ENCODE measurements around the gene THRB. TPM values are rescaled to one million over a fixed set of nuclear protein-coding genes. Genes with fewer than 3 reads are reported as not detected.
"Not testable (repeated sequence)": the region's sequence is repeated elsewhere in the genome, so short reads cannot be mapped to it uniquely, and the experiment has no call there.

The THRB gene
- total RNA-seq, 1 experiment from 2014 or later = 5.8 TPM

DNA sequence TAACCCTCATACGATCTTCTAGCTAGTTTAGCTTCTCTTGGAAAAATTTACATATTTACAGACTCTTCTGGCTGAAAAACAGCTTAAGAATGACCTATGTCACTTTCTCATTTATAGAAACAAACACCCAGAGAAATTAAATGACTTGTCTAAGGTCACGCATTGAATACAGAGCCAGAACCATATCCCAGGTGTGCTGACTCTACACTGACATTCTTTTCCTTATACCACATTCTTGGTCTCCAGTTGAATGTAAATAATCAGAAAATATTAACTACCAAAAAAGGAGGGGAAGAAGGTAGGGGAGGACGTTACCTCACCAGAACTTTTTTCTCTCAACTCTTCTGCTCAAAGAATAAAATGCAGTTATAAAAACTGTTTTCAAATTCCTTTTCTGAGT lies 95.0 kb downstream of the THRB start:
- CTCF ChIA-PET = no interaction called here
- H3K36me3 Mint-ChIP-seq = peaks cover 11% of the 10 kb centered on the region
- H3K27me3 Mint-ChIP-seq (ENCODE audit: low read depth) = peaks cover 35% of the 10 kb centered on the region
- no peak overlapping the region for H3K4me3 Mint-ChIP-seq
- no peak for DNase-seq (ENCODE audit: low spot score)
- peaks cover 28% of the 10 kb centered on the region for H3K4me1 Mint-ChIP-seq
- no peak for ATAC-seq
- H3K9me3 Mint-ChIP-seq = peaks cover 16% of the 10 kb centered on the region
- no peak overlapping the region for H3K27ac Mint-ChIP-seq
- POLR2A ChIA-PET = no interaction called here
- TF ChIP-seq OVOL2 (CRISPR knock-in tag; IDR thresholded peaks at IDR 0.05; ENCODE audit: borderline replicate concordance) (no peak), GTF2I (CRISPR knock-in tag; conservative IDR thresholded peaks at IDR 0.05) (no peak), ZBTB21 (CRISPR knock-in tag; IDR thresholded peaks at IDR 0.05; ENCODE audit: borderline replicate concordance) (no peak), FOXJ3 (CRISPR knock-in tag; IDR thresholded peaks at IDR 0.05; ENCODE audit: borderline replicate concordance) (no peak), EMX1 (CRISPR knock-in tag; IDR thresholded peaks at IDR 0.05) (no peak), ZNF416 (CRISPR knock-in tag; IDR thresholded peaks at IDR 0.05) (no peak), RORB (CRISPR knock-in tag; IDR thresholded peaks at IDR 0.05) (no peak), NR1H2 (CRISPR knock-in tag; IDR thresholded peaks at IDR 0.05) (no peak), CBFB (CRISPR knock-in tag; IDR thresholded peaks at IDR 0.05; ENCODE audit: low read depth) (no peak), ATF1 (CRISPR knock-in tag; IDR thresholded peaks at IDR 0.05) (no peak), HMGA2 (CRISPR knock-in tag; IDR thresholded peaks at IDR 0.05) (no peak), NFYB (CRISPR knock-in tag; conservative IDR thresholded peaks at IDR 0.05; ENCODE audit: low read depth) (no peak)
- TF ChIP-seq, protein P1, sequence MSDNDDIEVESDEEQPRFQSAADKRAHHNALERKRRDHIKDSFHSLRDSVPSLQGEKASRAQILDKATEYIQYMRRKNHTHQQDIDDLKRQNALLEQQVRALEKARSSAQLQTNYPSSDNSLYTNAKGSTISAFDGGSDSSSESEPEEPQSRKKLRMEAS (CRISPR knock-in tag; IDR thresholded peaks at IDR 0.05) = no peak
- TF ChIP-seq, protein P2, sequence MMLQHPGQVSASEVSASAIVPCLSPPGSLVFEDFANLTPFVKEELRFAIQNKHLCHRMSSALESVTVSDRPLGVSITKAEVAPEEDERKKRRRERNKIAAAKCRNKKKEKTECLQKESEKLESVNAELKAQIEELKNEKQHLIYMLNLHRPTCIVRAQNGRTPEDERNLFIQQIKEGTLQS (CRISPR knock-in tag; conservative IDR thresholded peaks at IDR 0.05) = no peak
- TF ChIP-seq, protein P3, sequence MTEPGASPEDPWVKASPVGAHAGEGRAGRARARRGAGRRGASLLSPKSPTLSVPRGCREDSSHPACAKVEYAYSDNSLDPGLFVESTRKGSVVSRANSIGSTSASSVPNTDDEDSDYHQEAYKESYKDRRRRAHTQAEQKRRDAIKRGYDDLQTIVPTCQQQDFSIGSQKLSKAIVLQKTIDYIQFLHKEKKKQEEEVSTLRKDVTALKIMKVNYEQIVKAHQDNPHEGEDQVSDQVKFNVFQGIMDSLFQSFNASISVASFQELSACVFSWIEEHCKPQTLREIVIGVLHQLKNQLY (CRISPR knock-in tag; IDR thresholded peaks at IDR 0.05) = no peak
- TF ChIP-seq, protein P4, sequence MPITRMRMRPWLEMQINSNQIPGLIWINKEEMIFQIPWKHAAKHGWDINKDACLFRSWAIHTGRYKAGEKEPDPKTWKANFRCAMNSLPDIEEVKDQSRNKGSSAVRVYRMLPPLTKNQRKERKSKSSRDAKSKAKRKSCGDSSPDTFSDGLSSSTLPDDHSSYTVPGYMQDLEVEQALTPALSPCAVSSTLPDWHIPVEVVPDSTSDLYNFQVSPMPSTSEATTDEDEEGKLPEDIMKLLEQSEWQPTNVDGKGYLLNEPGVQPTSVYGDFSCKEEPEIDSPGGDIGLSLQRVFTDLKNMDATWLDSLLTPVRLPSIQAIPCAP (CRISPR knock-in tag; IDR thresholded peaks at IDR 0.05) = no peak
- TF ChIP-seq, protein P5, sequence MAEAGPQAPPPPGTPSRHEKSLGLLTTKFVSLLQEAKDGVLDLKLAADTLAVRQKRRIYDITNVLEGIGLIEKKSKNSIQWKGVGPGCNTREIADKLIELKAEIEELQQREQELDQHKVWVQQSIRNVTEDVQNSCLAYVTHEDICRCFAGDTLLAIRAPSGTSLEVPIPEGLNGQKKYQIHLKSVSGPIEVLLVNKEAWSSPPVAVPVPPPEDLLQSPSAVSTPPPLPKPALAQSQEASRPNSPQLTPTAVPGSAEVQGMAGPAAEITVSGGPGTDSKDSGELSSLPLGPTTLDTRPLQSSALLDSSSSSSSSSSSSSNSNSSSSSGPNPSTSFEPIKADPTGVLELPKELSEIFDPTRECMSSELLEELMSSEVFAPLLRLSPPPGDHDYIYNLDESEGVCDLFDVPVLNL (CRISPR knock-in tag; IDR thresholded peaks at IDR 0.05; ENCODE audit: borderline replicate concordance, low read depth) = no peak
- TF ChIP-seq, protein P6, sequence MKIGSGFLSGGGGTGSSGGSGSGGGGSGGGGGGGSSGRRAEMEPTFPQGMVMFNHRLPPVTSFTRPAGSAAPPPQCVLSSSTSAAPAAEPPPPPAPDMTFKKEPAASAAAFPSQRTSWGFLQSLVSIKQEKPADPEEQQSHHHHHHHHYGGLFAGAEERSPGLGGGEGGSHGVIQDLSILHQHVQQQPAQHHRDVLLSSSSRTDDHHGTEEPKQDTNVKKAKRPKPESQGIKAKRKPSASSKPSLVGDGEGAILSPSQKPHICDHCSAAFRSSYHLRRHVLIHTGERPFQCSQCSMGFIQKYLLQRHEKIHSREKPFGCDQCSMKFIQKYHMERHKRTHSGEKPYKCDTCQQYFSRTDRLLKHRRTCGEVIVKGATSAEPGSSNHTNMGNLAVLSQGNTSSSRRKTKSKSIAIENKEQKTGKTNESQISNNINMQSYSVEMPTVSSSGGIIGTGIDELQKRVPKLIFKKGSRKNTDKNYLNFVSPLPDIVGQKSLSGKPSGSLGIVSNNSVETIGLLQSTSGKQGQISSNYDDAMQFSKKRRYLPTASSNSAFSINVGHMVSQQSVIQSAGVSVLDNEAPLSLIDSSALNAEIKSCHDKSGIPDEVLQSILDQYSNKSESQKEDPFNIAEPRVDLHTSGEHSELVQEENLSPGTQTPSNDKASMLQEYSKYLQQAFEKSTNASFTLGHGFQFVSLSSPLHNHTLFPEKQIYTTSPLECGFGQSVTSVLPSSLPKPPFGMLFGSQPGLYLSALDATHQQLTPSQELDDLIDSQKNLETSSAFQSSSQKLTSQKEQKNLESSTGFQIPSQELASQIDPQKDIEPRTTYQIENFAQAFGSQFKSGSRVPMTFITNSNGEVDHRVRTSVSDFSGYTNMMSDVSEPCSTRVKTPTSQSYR (CRISPR knock-in tag; IDR thresholded peaks at IDR 0.05) = no peak
- TF ChIP-seq, protein P7, sequence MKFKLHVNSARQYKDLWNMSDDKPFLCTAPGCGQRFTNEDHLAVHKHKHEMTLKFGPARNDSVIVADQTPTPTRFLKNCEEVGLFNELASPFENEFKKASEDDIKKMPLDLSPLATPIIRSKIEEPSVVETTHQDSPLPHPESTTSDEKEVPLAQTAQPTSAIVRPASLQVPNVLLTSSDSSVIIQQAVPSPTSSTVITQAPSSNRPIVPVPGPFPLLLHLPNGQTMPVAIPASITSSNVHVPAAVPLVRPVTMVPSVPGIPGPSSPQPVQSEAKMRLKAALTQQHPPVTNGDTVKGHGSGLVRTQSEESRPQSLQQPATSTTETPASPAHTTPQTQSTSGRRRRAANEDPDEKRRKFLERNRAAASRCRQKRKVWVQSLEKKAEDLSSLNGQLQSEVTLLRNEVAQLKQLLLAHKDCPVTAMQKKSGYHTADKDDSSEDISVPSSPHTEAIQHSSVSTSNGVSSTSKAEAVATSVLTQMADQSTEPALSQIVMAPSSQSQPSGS (CRISPR knock-in tag; IDR thresholded peaks at IDR 0.05; ENCODE audit: borderline replicate concordance, low read depth) = no peak

DNA sequence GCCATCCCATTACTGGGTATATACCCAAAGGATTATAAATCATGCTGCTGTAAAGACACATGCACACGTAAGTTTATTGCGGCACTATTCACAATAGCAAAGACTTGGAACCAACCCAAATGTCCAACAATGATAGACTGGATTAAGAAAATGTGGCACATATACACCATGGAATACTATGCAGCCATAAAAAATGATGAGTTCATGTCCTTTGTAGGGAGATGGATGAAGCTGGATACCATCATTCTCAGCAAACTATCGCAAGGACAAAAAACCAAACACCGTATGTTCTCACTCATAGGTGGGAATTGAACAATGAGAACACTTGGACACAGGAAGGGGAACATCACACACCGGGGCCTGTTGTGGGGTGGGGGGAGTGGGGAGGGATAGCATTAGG lies 95.9 kb downstream of the THRB start:
- POLR2A ChIA-PET; DNase-seq (ENCODE audit: low spot score); H3K27ac Mint-ChIP-seq; H3K4me3 Mint-ChIP-seq; ATAC-seq; H3K36me3 Mint-ChIP-seq; H3K9me3 Mint-ChIP-seq; CTCF ChIA-PET: not testable (repeated sequence)
- H3K4me1 Mint-ChIP-seq = peaks cover 33% of the 10 kb centered on the region
- peaks cover 41% of the 10 kb centered on the region for H3K27me3 Mint-ChIP-seq (ENCODE audit: low read depth)
